Osteocyte (in vitro differentiated cells): ENCODE results near the gene RFPL4AL1. TPM values are rescaled to one million over a fixed set of nuclear protein-coding genes. Genes with fewer than 3 reads are reported as not detected.
"Not testable (repeated sequence)": the region's sequence is repeated elsewhere in the genome, so short reads cannot be mapped to it uniquely, and the experiment has no call there.

ENCODE experiments used
- DNase-seq: peaks from one replicate; pipeline ENCODE4 v3.0.0; 2021; ENCODE audit warnings: mixed read lengths; ENCODE audit not compliant: unreplicated experiment; ENCODE audit errors: extremely low spot score
- H3K27ac Mint-ChIP-seq: one replicate; pipeline ENCODE4 v1.8.0; 2021; ENCODE audit warnings: mild to moderate bottlenecking, mixed read lengths; ENCODE audit not compliant: unreplicated experiment
- H3K27me3 Mint-ChIP-seq: one replicate; pipeline ENCODE4 v1.8.0; 2021; ENCODE audit warnings: mixed read lengths; ENCODE audit not compliant: unreplicated experiment
- H3K36me3 Mint-ChIP-seq: one replicate; pipeline ENCODE4 v1.8.0; 2021; ENCODE audit warnings: mixed read lengths; ENCODE audit not compliant: unreplicated experiment
- H3K4me1 Mint-ChIP-seq: one replicate; pipeline ENCODE4 v1.8.0; 2021; ENCODE audit warnings: mixed read lengths; ENCODE audit not compliant: unreplicated experiment
- H3K4me3 Mint-ChIP-seq: one replicate; pipeline ENCODE4 v1.8.0; 2021; ENCODE audit warnings: mild to moderate bottlenecking, moderate library complexity, mixed read lengths; ENCODE audit not compliant: unreplicated experiment
- H3K9me3 Mint-ChIP-seq: one replicate; pipeline ENCODE4 v1.8.0; 2021; ENCODE audit warnings: mixed read lengths; ENCODE audit not compliant: unreplicated experiment
- CTCF ChIP-seq: fragments of 200-600 bp; sonication (generic); IDR thresholded peaks from 2 replicates; pipeline ENCODE4 v1.5.0; 2021; ENCODE audit warnings: antibody characterized with exemption, mild to moderate bottlenecking, moderate library complexity
- long read RNA-seq: library from polyadenylated mRNA; unstranded; transcript quantifications from one replicate; pipeline ENCODE4 v2.0.0, GENCODE V29; 2021
- total RNA-seq: library from RNA; stranded (reverse); gene quantifications from 2 replicates; pipeline ENCODE4 v1.2.1, GENCODE V29; 2021

The RFPL4AL1 gene
- total RNA-seq = not detected in 2 replicates
- long read RNA-seq = 0 reads

- H3K27ac Mint-ChIP-seq, H3K4me3 Mint-ChIP-seq, H3K36me3 Mint-ChIP-seq, DNase-seq, H3K27me3 Mint-ChIP-seq, H3K4me1 Mint-ChIP-seq: not testable (repeated sequence)
- peaks cover 12% of the 10 kb centered on the region for H3K9me3 Mint-ChIP-seq
Measured at GRCh38 chr19:55768818-55769217, at the start of gene RFPL4AL1. Gene RFPL4AL1 (plus strand): TSS chr19:55769118. CDS start chr19:55771805, 2,687 bp downstream.

GRCh38 chr19:55720214-55720746, 48.6 kb upstream of the RFPL4AL1 start:
- Mint-ChIP-seq H3K36me3 (no peaks in the 10 kb centered on the region), H3K4me1 (no peaks in the 10 kb centered on the region), H3K27me3 (no peaks in the 10 kb centered on the region), H3K27ac (no peak overlapping the region), H3K4me3 (no peak overlapping the region), H3K9me3 (peaks cover 24% of the 10 kb centered on the region)
- no peak for TF ChIP-seq CTCF
- DNase-seq = no peak

- TF ChIP-seq CTCF = no peak
- Mint-ChIP-seq H3K4me3 (no peak overlapping the region), H3K4me1 (no peaks in the 10 kb centered on the region), H3K9me3 (peaks cover 24% of the 10 kb centered on the region), H3K36me3 (no peaks in the 10 kb centered on the region), H3K27ac (no peak overlapping the region), H3K27me3 (no peaks in the 10 kb centered on the region)
- no peak for DNase-seq
Measured at GRCh38 chr19:55720801-55721200, 48.1 kb upstream of the RFPL4AL1 start.

GRCh38 chr19:55723491-55723890, 45.4 kb upstream of the RFPL4AL1 start:
- H3K9me3 Mint-ChIP-seq = peaks cover 24% of the 10 kb centered on the region
- no peak for TF ChIP-seq CTCF

GRCh38 chr19:55730378-55730777, 38.5 kb upstream of the RFPL4AL1 start:
- not testable (repeated sequence) for H3K36me3 Mint-ChIP-seq, H3K9me3 Mint-ChIP-seq, H3K4me1 Mint-ChIP-seq, H3K4me3 Mint-ChIP-seq, DNase-seq, H3K27ac Mint-ChIP-seq, H3K27me3 Mint-ChIP-seq

More at GRCh38 chr19:55723491-55723890, 45.4 kb upstream of the RFPL4AL1 start:
- H3K27ac Mint-ChIP-seq = no peak overlapping the region
- H3K4me3 Mint-ChIP-seq = no peak overlapping the region
- no peak for DNase-seq
- H3K4me1 Mint-ChIP-seq = no peaks in the 10 kb centered on the region
- no peaks in the 10 kb centered on the region for H3K36me3 Mint-ChIP-seq
- no peaks in the 10 kb centered on the region for H3K27me3 Mint-ChIP-seq

- Mint-ChIP-seq H3K4me1 (no peaks in the 10 kb centered on the region), H3K4me3 (no peak within 1 kb of the TSS), H3K27me3 (no peaks in the 10 kb centered on the region), H3K9me3 (peaks cover 7% of the 10 kb centered on the region), H3K36me3 (no peaks in the 10 kb centered on the region), H3K27ac (no peak within 1 kb of the TSS)
- no peak for DNase-seq
- TF ChIP-seq CTCF = no peak
Measured at GRCh38 chr19:55738302-55738701, 30.6 kb upstream of the RFPL4AL1 start, which contains the start of gene NLRP9. Gene NLRP9 (minus strand): TSS chr19:55738402. CDS start chr19:55738374, 28 bp downstream.
